GM12872 (cell line): Measurements from ENCODE around the gene MYADML2.

Experiments
- CTCF ChIP-seq: IDR thresholded peaks from 3 replicates; pipeline ENCODE4 v1.5.1; 2011; ENCODE audit warnings: low read depth, mild to moderate bottlenecking, low read length, moderate library complexity; ENCODE audit not compliant: insufficient read depth

Gene MYADML2

GRCh38 chr17:81991684-81992305 lies 44.8 kb upstream of the MYADML2 start:
- TF ChIP-seq CTCF, result no peak

GRCh38 chr17:81990836-81991683 lies 44.0 kb upstream of the MYADML2 start:
- no peak for TF ChIP-seq CTCF

- no peak for TF ChIP-seq CTCF
Observed at GRCh38 chr17:81987161-81987770, 40.2 kb upstream of the MYADML2 start.

GRCh38 chr17:81986606-81987005 lies 39.6 kb upstream of the MYADML2 start:
- TF ChIP-seq CTCF, result no peak

- TF ChIP-seq CTCF, result no peak
Observed at GRCh38 chr17:81984773-81985410, 37.9 kb upstream of the MYADML2 start.

GRCh38 chr17:81983639-81984373 lies 36.8 kb upstream of the MYADML2 start:
- TF ChIP-seq CTCF, result no peak
